ENCODE results near the gene TBC1D12.

The TBC1D12 gene

DNA sequence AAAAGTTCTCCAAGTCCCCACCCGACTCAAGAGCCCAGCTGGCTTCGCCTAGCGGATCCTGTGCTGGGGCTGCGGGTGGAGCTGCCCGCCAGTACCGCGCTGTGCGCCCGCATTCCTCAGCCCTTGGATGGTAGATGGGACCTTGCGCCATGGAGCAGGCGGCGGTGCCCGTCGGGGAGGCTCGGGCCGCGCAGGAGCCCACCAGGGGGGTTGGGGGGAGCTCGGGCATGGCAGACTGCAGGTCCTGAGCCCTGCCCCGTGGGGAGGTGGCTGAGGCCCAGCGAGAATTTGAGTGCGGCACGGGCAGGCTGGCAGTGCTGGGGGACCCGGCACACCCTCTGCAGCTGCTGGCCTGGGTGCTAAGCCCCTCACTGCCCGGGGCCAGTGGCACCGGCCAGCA is 57.0 kb downstream of the TBC1D12 start:
- Histone ChIP-seq H3K9ac (ENCODE audit: low read length) (no peak overlapping the region), H3K4me1 (ENCODE audit: control insufficient read depth, insufficient read depth, low read length) (no peaks in the 10 kb centered on the region), H3K27me3 (replicated peaks; ENCODE audit: control insufficient read depth, insufficient read depth, low read length) (no peaks in the 10 kb centered on the region), H3K36me3 (ENCODE audit: control insufficient read depth, insufficient read depth, low read length, severe bottlenecking) (peaks cover 3% of the 10 kb centered on the region), H3K9me3 (ENCODE audit: control insufficient read depth, low read length) (peaks cover 6% of the 10 kb centered on the region), H3K4me3 (ENCODE audit: low read length) (no peak overlapping the region)
- no peak for DNase-seq (ENCODE audit: low read depth)

DNA sequence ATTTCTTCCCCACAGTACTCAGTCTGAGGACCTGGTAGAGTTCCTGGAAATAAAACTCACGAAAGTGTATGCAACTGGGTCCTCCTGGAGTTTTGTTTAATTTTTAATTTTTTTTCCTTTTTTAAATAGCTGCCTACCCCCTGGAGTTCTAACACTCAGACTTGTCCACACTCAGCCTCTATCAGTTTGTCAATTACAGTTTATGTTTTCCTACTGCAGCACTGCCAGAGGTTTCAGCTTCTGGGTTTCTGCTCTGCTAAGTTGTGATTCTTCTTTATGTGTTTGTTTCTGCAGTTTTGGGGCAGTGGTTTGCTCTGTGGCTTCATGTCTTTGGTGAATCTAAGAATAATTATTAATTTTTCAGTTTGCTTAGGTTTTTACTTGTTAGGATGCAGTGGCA is 59.2 kb downstream of the TBC1D12 start:
- DNase-seq (ENCODE audit: low read depth), result no peak
- Histone ChIP-seq H3K36me3 (ENCODE audit: control insufficient read depth, insufficient read depth, low read length, severe bottlenecking) (peaks cover 3% of the 10 kb centered on the region), H3K27me3 (replicated peaks; ENCODE audit: control insufficient read depth, insufficient read depth, low read length) (no peaks in the 10 kb centered on the region), H3K4me1 (ENCODE audit: control insufficient read depth, insufficient read depth, low read length) (no peaks in the 10 kb centered on the region), H3K4me3 (ENCODE audit: low read length) (no peak overlapping the region), H3K9ac (ENCODE audit: low read length) (no peak overlapping the region), H3K9me3 (ENCODE audit: control insufficient read depth, low read length) (peaks cover 6% of the 10 kb centered on the region)

DNA sequence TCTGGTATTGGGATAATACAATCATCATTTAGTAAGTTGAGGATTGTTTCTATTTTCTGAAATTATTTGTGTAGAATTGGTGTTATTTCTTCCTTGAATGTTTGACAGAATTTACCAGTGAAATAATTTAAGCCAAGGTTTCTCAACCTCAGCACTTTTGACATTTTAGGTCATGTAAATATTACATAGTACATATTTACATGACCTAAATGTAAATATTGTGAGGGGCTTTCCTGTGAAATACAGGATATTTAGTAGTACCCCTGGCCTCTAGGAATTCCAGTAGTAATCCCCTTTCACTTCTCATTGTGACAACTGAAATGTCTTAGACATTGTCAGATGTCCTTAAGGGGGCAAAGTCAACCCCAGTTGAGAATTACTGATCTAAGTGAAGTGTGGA is 59.8 kb downstream of the TBC1D12 start:
- peaks cover 3% of the 10 kb centered on the region for H3K36me3 ChIP-seq (ENCODE audit: control insufficient read depth, insufficient read depth, low read length, severe bottlenecking)
- no peak for DNase-seq (ENCODE audit: low read depth)
- no peaks in the 10 kb centered on the region for H3K4me1 ChIP-seq (ENCODE audit: control insufficient read depth, insufficient read depth, low read length)
- H3K9ac ChIP-seq (ENCODE audit: low read length), result no peak overlapping the region
- H3K9me3 ChIP-seq (ENCODE audit: control insufficient read depth, low read length), result peaks cover 6% of the 10 kb centered on the region
- H3K27me3 ChIP-seq (replicated peaks; ENCODE audit: control insufficient read depth, insufficient read depth, low read length), result no peaks in the 10 kb centered on the region
- H3K4me3 ChIP-seq (ENCODE audit: low read length), result no peak overlapping the region

- Histone ChIP-seq H3K4me1 (ENCODE audit: control insufficient read depth, insufficient read depth, low read length) (no peaks in the 10 kb centered on the region), H3K4me3 (ENCODE audit: low read length) (no peak overlapping the region), H3K9ac (ENCODE audit: low read length) (no peak overlapping the region), H3K27me3 (replicated peaks; ENCODE audit: control insufficient read depth, insufficient read depth, low read length) (no peaks in the 10 kb centered on the region), H3K9me3 (ENCODE audit: control insufficient read depth, low read length) (peaks cover 6% of the 10 kb centered on the region), H3K36me3 (ENCODE audit: control insufficient read depth, insufficient read depth, low read length, severe bottlenecking) (peaks cover 3% of the 10 kb centered on the region)
- DNase-seq (ENCODE audit: low read depth), result no peak
Measured at GRCh38 chr10:94465684-94466083, 63.3 kb downstream of the TBC1D12 start.

DNA sequence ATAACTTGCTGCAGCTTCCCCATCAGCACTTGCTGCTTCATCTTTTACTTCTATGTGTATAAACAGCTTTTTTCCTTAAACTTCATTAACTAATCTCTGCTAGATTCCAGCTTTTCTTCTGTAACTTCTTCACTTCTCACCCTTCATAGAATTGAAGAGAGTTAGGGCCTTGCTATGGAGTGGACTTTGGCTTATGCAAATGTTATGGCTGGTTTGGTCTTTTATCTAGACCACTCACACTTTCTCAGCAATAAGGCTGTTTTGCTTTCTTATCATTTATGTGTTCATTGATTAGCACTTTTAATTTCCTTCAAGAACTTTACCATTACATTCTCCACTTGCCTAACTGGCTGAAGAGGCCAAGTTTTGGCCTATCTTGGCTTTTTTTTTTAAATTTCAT is 79.1 kb downstream of the TBC1D12 start:
- Histone ChIP-seq H3K9ac (ENCODE audit: low read length) (no peak overlapping the region), H3K4me3 (ENCODE audit: low read length) (no peak overlapping the region), H3K4me1 (ENCODE audit: control insufficient read depth, insufficient read depth, low read length) (no peaks in the 10 kb centered on the region)

DNA sequence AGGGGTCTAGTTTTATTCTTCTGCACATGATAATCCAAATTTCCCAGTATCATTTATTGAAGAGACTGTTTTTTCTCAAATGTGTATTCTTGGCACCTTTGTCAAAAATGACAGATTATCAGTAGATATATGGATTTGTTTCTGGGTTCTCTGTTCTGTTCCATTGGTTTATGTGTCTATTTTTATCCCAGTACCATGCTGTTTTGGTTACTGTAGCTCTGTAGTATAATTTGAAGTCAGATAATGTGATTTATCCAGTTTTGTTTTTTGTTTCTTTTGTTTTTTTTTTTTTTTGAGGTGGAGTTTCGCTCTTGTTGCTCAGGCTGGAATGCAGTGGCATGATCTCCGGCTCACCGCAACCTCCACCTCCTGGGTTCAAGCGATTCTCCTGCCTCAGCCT is 81.6 kb downstream of the TBC1D12 start:
- Histone ChIP-seq H3K9ac (ENCODE audit: low read length) (no peak overlapping the region), H3K9me3 (ENCODE audit: control insufficient read depth, low read length) (peaks cover 5% of the 10 kb centered on the region), H3K36me3 (ENCODE audit: control insufficient read depth, insufficient read depth, low read length, severe bottlenecking) (no peaks in the 10 kb centered on the region), H3K4me1 (ENCODE audit: control insufficient read depth, insufficient read depth, low read length) (no peaks in the 10 kb centered on the region), H3K27me3 (replicated peaks; ENCODE audit: control insufficient read depth, insufficient read depth, low read length) (no peaks in the 10 kb centered on the region), H3K4me3 (ENCODE audit: low read length) (no peak overlapping the region)
- no peak for DNase-seq (ENCODE audit: low read depth)

More for the DNA sequence above, 79.1 kb downstream of the TBC1D12 start:
- Histone ChIP-seq H3K27me3 (replicated peaks; ENCODE audit: control insufficient read depth, insufficient read depth, low read length) (no peaks in the 10 kb centered on the region), H3K36me3 (ENCODE audit: control insufficient read depth, insufficient read depth, low read length, severe bottlenecking) (peaks cover 3% of the 10 kb centered on the region), H3K9me3 (ENCODE audit: control insufficient read depth, low read length) (peaks cover 5% of the 10 kb centered on the region)
- DNase-seq (ENCODE audit: low read depth), result no peak

DNA sequence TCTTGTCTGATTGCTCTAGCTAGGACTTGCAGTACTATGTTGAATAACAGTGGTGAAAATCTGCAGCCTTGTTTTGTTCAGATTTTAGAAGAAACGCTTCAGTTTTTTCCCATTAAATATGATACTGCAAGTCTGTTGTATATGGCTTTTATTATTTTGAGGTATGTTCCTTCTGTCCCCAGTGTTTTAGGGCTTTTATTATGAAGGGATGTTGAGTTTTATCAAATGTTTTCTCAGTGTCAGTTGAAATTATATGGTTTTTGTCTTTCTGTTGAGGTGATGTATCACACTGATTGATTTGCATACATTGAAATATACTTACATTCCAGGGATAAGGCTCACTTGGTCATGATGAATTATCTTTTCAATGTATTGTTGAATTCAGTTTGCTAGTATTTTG is 82.8 kb downstream of the TBC1D12 start:
- Histone ChIP-seq H3K36me3 (ENCODE audit: control insufficient read depth, insufficient read depth, low read length, severe bottlenecking) (no peaks in the 10 kb centered on the region), H3K9me3 (ENCODE audit: control insufficient read depth, low read length) (peaks cover 5% of the 10 kb centered on the region), H3K4me3 (ENCODE audit: low read length) (no peak overlapping the region), H3K27me3 (replicated peaks; ENCODE audit: control insufficient read depth, insufficient read depth, low read length) (no peaks in the 10 kb centered on the region), H3K9ac (ENCODE audit: low read length) (no peak overlapping the region), H3K4me1 (ENCODE audit: control insufficient read depth, insufficient read depth, low read length) (peaks cover under 1% of the 10 kb centered on the region)
- no peak for DNase-seq (ENCODE audit: low read depth)

GRCh38 chr10:94487575-94487974 is 85.2 kb downstream of the TBC1D12 start:
- Histone ChIP-seq H3K36me3 (ENCODE audit: control insufficient read depth, insufficient read depth, low read length, severe bottlenecking) (no peaks in the 10 kb centered on the region), H3K4me1 (ENCODE audit: control insufficient read depth, insufficient read depth, low read length) (peaks cover 8% of the 10 kb centered on the region), H3K9me3 (ENCODE audit: control insufficient read depth, low read length) (peaks cover 5% of the 10 kb centered on the region), H3K4me3 (ENCODE audit: low read length) (no peak overlapping the region), H3K9ac (ENCODE audit: low read length) (no peak overlapping the region), H3K27me3 (replicated peaks; ENCODE audit: control insufficient read depth, insufficient read depth, low read length) (no peaks in the 10 kb centered on the region)
- DNase-seq (ENCODE audit: low read depth), result no peak

GRCh38 chr10:94489107-94489506 is 86.8 kb downstream of the TBC1D12 start:
- no peak overlapping the region for H3K4me3 ChIP-seq (ENCODE audit: low read length)
- H3K4me1 ChIP-seq (ENCODE audit: control insufficient read depth, insufficient read depth, low read length), result peaks cover 8% of the 10 kb centered on the region
- peaks cover under 1% of the 10 kb centered on the region for H3K9me3 ChIP-seq (ENCODE audit: control insufficient read depth, low read length)
- DNase-seq (ENCODE audit: low read depth), result no peak
- no peak overlapping the region for H3K9ac ChIP-seq (ENCODE audit: low read length)
- no peaks in the 10 kb centered on the region for H3K27me3 ChIP-seq (replicated peaks; ENCODE audit: control insufficient read depth, insufficient read depth, low read length)
- peaks cover 1% of the 10 kb centered on the region for H3K36me3 ChIP-seq (ENCODE audit: control insufficient read depth, insufficient read depth, low read length, severe bottlenecking)

- Histone ChIP-seq H3K4me1 (ENCODE audit: control insufficient read depth, insufficient read depth, low read length) (peaks cover 8% of the 10 kb centered on the region), H3K27me3 (replicated peaks; ENCODE audit: control insufficient read depth, insufficient read depth, low read length) (no peaks in the 10 kb centered on the region), H3K4me3 (ENCODE audit: low read length) (no peak overlapping the region), H3K9me3 (ENCODE audit: control insufficient read depth, low read length) (no peaks in the 10 kb centered on the region), H3K36me3 (ENCODE audit: control insufficient read depth, insufficient read depth, low read length, severe bottlenecking) (peaks cover 3% of the 10 kb centered on the region), H3K9ac (ENCODE audit: low read length) (no peak overlapping the region)
- no peak for DNase-seq (ENCODE audit: low read depth)
Measured at GRCh38 chr10:94489976-94490788, 87.8 kb downstream of the TBC1D12 start.

DNA sequence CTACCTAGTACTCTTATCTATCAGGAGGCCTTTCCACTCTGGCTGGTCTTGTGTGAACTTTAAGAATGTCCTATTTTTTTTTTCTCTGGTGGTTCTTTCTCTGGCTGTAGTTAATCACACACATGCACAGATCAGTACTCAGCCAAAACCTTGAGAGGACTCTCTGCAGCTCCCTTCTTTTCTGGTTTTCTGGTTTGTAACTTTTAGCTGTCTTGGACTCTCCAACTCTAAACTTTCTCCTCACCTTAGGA is 88.4 kb downstream of the TBC1D12 start:
- H3K4me3 ChIP-seq (ENCODE audit: low read length), result no peak overlapping the region
- peaks cover 3% of the 10 kb centered on the region for H3K36me3 ChIP-seq (ENCODE audit: control insufficient read depth, insufficient read depth, low read length, severe bottlenecking)
- H3K4me1 ChIP-seq (ENCODE audit: control insufficient read depth, insufficient read depth, low read length), result peaks cover 8% of the 10 kb centered on the region
- no peak for DNase-seq (ENCODE audit: low read depth)
- H3K9ac ChIP-seq (ENCODE audit: low read length), result no peak overlapping the region
- H3K27me3 ChIP-seq (replicated peaks; ENCODE audit: control insufficient read depth, insufficient read depth, low read length), result no peaks in the 10 kb centered on the region
- no peaks in the 10 kb centered on the region for H3K9me3 ChIP-seq (ENCODE audit: control insufficient read depth, low read length)

- no peaks in the 10 kb centered on the region for H3K9me3 ChIP-seq (ENCODE audit: control insufficient read depth, low read length)
- H3K4me1 ChIP-seq (ENCODE audit: control insufficient read depth, insufficient read depth, low read length), result peaks cover 16% of the 10 kb centered on the region
- H3K27me3 ChIP-seq (replicated peaks; ENCODE audit: control insufficient read depth, insufficient read depth, low read length), result no peaks in the 10 kb centered on the region
- DNase-seq (ENCODE audit: low read depth), result no peak
- H3K36me3 ChIP-seq (ENCODE audit: control insufficient read depth, insufficient read depth, low read length, severe bottlenecking), result peaks cover 3% of the 10 kb centered on the region
- H3K9ac ChIP-seq (ENCODE audit: low read length), result no peak overlapping the region
- H3K4me3 ChIP-seq (ENCODE audit: low read length), result no peak overlapping the region
Measured at GRCh38 chr10:94493463-94493862, 91.1 kb downstream of the TBC1D12 start.
